Fibroblast of skin of left quadriceps (primary cell): Measurements from ENCODE around the gene C3orf18.

Experiments used
- DNase-seq, 2 experiments: peaks; one replicate each; pipeline ENCODE4 v3.0.0-alpha.2; 2013; ENCODE audit warnings: low read depth in 2 of 2

The C3orf18 gene

GRCh38 chr3:50551054-50551659 lies 16.4 kb downstream of the C3orf18 start:
- DNase-seq = no peak

GRCh38 chr3:50550079-50550736 lies 17.3 kb downstream of the C3orf18 start:
- peak in 1 of 2 experiments; percentile 1 for DNase-seq

GRCh38 chr3:50549226-50549625 lies 18.3 kb downstream of the C3orf18 start:
- DNase-seq = no peak

- DNase-seq = no peak
These were observed 21.8 kb downstream of the C3orf18 start for GRCh38 chr3:50545781-50546180.

- DNase-seq = peak; percentile 15 to 27
These were observed 25.1 kb downstream of the C3orf18 start for GRCh38 chr3:50542177-50543034.

GRCh38 chr3:50539356-50540286 lies 27.9 kb downstream of the C3orf18 start:
- DNase-seq = no peak

GRCh38 chr3:50537421-50538129 lies 30.0 kb downstream of the C3orf18 start:
- DNase-seq = no peak

- no peak for DNase-seq
These were observed 30.9 kb downstream of the C3orf18 start for GRCh38 chr3:50536471-50537180.

GRCh38 chr3:50534681-50535330 lies 32.7 kb downstream of the C3orf18 start:
- DNase-seq = no peak

- no peak for DNase-seq
These were observed 33.6 kb downstream of the C3orf18 start for GRCh38 chr3:50533807-50534461.

GRCh38 chr3:50533316-50533715 lies 34.2 kb downstream of the C3orf18 start:
- DNase-seq = no peak

- no peak for DNase-seq
These were observed 35.4 kb downstream of the C3orf18 start for GRCh38 chr3:50532062-50532705.

- DNase-seq = no peak
These were observed 36.3 kb downstream of the C3orf18 start for GRCh38 chr3:50531201-50531600.

GRCh38 chr3:50530001-50530970 lies 37.3 kb downstream of the C3orf18 start:
- no peak for DNase-seq

- DNase-seq = peak; percentile 4
These were observed 41.6 kb downstream of the C3orf18 start for GRCh38 chr3:50525987-50526386.

GRCh38 chr3:50525191-50525910 lies 42.2 kb downstream of the C3orf18 start:
- DNase-seq = no peak

- no peak for DNase-seq
These were observed 42.8 kb downstream of the C3orf18 start for GRCh38 chr3:50524746-50525145.
